Upper lobe of right lung (tissue), 1 donor: ENCODE measurements around the gene TMC6. TPM values are rescaled to one million over a fixed set of nuclear protein-coding genes. Genes with fewer than 3 reads are reported as not detected.

ENCODE experiments used
- ATAC-seq: fragments of 200-7000 bp; cut with Tn5 transposase; one replicate; pipeline ENCODE4 v1.9.1; 2020; ENCODE audit warnings: mild to moderate bottlenecking, moderate library complexity
- DNase-seq: peaks from one replicate; pipeline ENCODE4 v3.0.0-alpha.2; 2020
- H3K27ac ChIP-seq: fragments of 200-600 bp; one replicate; pipeline ENCODE4 v1.8.0; 2022
- H3K27me3 ChIP-seq: fragments of 200-600 bp; one replicate; pipeline ENCODE4 v1.8.0; 2022; ENCODE audit warnings: mild to moderate bottlenecking
- H3K36me3 ChIP-seq: fragments of 200-600 bp; one replicate; pipeline ENCODE4 v1.8.0; 2022
- H3K4me1 ChIP-seq: fragments of 200-600 bp; one replicate; pipeline ENCODE4 v1.8.0; 2022
- H3K4me3 ChIP-seq: fragments of 200-600 bp; one replicate; pipeline ENCODE4 v1.8.0; 2022; ENCODE audit warnings: mild to moderate bottlenecking
- H3K9me3 ChIP-seq: fragments of 200-600 bp; one replicate; pipeline ENCODE4 v1.8.0; 2022
- intact Hi-C: fragments of 100-400 bp; cut with DNase I; formaldehyde crosslinking; loops from one replicate; pipeline ENCODE4 v1.11.0; 2022
- total RNA-seq: library from RNA; stranded (reverse); fragmentation: NEBNext Ultra II Directional; extraction: Animal tissue kit (Norgen Biotek cat#: 25700); gene quantifications from one replicate; pipeline ENCODE4 v1.2.1, GENCODE V29; 2021
- TF ChIP-seq, protein P1 (sequence below): fragments of 200-600 bp; IDR thresholded peaks from one replicate; pipeline ENCODE4 v1.8.0; 2022; ENCODE audit warnings: antibody characterized with exemption
- donor health status: DM: no; HTN: yes; CAD: no; lungs with severe emphysema.

The TMC6 gene
- total RNA-seq, 1 donor from 2014 or later: 176 TPM

DNA sequence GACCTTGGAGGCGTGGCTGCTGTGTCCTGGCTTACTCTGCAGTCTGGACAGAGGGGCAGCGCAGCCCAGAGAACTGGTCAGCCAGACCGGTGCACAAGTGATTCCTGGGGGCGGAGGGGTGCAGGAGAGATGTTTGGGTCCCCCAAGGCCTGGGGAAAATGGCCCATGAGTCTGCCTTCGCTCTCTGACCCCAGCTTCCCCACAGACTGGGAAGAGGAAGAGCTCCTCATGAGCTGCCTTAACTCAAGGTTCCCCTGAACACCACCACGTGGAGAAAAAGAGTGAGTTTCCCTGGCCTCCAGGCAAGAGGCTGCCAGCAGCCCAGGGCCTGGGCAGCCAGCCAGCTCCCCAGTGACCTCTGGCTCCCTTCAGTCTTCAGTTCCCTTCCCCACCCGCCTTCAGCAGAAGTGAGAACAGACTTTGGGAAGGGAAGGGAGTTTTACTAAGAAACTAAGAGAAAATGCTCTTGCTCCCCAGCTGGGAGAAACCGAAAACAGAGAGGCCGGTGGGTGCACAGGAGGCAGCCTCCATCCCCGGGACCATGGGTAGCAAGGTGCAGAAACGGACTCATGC is 15.7 kb upstream of the TMC6 start:
- peak; percentile 91 for DNase-seq
- peak; percentile 50 for ATAC-seq
- Histone ChIP-seq H3K36me3 (no peaks in the 10 kb centered on the region), H3K4me3 (no peak overlapping the region), H3K27me3 (no peaks in the 10 kb centered on the region), H3K4me1 (peaks cover 49% of the 10 kb centered on the region), H3K27ac (peak overlapping the region; percentile 70), H3K9me3 (no peaks in the 10 kb centered on the region)
- TF ChIP-seq, protein P1, sequence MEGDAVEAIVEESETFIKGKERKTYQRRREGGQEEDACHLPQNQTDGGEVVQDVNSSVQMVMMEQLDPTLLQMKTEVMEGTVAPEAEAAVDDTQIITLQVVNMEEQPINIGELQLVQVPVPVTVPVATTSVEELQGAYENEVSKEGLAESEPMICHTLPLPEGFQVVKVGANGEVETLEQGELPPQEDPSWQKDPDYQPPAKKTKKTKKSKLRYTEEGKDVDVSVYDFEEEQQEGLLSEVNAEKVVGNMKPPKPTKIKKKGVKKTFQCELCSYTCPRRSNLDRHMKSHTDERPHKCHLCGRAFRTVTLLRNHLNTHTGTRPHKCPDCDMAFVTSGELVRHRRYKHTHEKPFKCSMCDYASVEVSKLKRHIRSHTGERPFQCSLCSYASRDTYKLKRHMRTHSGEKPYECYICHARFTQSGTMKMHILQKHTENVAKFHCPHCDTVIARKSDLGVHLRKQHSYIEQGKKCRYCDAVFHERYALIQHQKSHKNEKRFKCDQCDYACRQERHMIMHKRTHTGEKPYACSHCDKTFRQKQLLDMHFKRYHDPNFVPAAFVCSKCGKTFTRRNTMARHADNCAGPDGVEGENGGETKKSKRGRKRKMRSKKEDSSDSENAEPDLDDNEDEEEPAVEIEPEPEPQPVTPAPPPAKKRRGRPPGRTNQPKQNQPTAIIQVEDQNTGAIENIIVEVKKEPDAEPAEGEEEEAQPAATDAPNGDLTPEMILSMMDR: no peak
- intact Hi-C loops: no loop called here

DNA sequence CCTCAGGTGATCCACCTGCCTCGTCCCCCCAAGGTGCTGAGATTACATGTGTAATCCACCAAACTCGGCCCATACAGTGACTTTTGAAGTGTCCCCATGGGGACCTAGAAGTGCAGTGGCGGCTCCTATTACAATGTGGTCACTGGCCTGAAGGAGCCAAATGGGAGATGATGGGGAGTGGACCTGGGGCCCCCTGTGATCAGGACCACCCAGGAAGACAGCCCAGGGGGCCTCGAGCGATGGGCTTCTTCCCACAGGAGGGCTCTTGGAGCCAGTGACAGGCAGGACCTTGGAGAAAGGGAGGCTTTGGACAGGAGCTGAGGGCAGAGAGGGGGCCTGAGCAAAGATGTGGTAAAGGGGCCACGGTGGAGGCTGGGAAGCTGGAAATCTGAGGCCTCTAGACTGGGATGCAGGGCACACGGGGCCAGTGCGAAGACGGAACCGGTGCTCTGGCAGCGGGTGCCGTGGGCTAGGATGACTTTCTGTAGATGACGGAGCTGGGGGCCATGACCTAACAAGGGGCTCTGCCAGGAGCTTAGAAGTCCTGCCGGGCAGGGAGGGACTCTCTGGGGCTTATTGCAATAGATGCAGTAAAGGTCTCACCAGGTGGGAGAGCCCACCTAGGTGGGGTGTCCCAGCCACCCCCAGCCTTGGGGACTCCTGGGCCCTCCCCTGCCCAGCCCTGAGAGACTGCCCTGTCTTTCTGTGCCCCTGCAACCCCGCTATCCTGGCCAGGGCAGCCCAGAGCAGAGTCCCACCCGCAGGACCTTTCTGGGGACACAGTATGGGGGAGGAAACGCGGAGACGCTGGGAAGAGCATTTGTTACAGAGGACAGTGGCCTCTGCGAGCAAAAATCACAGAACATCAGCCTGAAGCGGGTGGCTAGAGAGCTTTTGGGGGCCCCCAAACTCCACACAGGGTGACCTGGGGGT is 14.9 kb upstream of the TMC6 start:
- peaks cover 49% of the 10 kb centered on the region for H3K4me1 ChIP-seq
- no peak for DNase-seq
- TF ChIP-seq, protein P1: no peak
- no peak for ATAC-seq
- H3K27ac ChIP-seq: peak overlapping the region; percentile 70
- H3K27me3 ChIP-seq: no peaks in the 10 kb centered on the region
- H3K9me3 ChIP-seq: no peaks in the 10 kb centered on the region
- no peaks in the 10 kb centered on the region for H3K36me3 ChIP-seq
- no peak overlapping the region for H3K4me3 ChIP-seq
- intact Hi-C loops: no loop called here

DNA sequence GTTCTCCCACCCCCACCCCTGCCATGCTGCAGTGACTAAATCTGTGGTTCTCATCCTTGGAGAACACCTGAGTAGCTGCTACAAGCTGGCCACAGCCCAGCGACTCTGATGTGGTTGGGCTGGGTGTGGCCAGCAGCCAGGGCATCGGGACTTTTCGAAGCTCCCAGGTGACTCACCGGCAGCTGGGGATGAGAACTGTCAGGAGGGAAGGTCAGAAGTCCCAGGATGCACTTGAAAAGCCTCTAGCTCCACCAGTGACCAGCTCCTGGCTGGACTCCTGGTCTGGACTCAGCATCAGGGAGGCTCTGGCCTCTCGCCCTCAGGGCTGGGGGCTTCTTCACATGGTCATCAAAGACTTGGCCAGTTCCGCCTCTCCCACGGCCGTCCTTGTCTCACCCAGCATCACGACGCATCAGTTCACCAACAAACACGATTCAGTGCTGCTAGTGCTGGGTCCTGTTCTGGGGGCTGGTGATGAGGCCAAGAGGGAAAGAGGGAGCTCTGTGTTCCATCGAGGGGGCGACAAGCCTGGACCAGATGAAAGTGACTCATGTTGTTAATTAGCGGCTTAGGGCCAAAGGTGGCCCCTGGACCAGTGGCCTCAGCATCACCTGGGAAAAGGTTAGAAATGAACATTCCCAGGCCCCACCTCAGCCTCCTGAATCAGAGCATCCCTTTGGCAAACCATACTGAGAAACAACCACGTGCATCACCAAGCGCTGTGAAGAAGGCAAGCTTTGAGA is 13.7 kb upstream of the TMC6 start:
- no peaks in the 10 kb centered on the region for H3K36me3 ChIP-seq
- DNase-seq (peak; percentile 89), ATAC-seq (peak; percentile 7)
- peaks cover 55% of the 10 kb centered on the region for H3K4me1 ChIP-seq
- H3K9me3 ChIP-seq: no peaks in the 10 kb centered on the region
- TF ChIP-seq, protein P1: no peak
- H3K4me3 ChIP-seq: no peak overlapping the region
- H3K27me3 ChIP-seq: no peaks in the 10 kb centered on the region
- intact Hi-C loops: no loop called here
- H3K27ac ChIP-seq: no peak overlapping the region

DNA sequence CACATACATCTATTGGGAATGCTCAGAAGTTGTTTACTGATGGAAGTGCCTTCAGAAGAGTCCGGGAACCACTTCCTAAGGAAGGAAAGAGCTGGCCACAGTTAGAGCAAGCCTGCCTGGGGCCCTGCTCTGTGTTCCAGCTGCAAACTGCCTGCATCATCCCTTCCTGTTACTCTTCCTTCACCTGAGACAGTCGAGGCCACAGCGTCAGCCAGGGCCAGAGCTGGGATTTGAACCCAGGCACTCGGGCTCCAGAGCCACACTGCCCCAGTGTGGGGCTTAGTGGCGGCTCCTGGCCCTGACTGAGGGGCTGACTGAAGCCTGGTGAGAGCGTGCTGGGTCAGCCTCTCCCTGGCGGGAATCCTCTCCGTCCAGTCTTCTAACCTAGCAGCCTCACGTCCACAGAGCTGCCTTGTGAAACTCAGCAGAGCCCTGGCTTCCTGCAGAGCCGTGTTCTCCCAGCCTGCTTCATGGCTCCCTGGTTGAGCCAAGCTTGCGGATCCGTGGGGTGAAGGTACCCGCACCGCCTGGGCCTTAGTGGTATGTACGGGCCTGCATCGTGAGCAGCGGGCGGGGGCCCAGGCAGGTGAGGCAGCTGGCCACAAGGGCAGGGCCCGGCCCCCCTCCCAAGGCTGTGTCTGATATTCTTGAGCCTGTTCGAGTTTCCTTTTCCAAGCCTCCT is 13.0 kb upstream of the TMC6 start:
- ATAC-seq: no peak
- intact Hi-C loops: no loop called here
- peaks cover 56% of the 10 kb centered on the region for H3K4me1 ChIP-seq
- peak overlapping the region; percentile 47 for H3K27ac ChIP-seq
- no peaks in the 10 kb centered on the region for H3K27me3 ChIP-seq
- no peaks in the 10 kb centered on the region for H3K9me3 ChIP-seq
- TF ChIP-seq, protein P1: no peak
- DNase-seq: no peak
- no peaks in the 10 kb centered on the region for H3K36me3 ChIP-seq
- H3K4me3 ChIP-seq: no peak overlapping the region
